Tibial artery (tissue), 4 donors: ENCODE measurements around the gene GOSR2.

Experiments
- DNase-seq, 2 donors: peaks; one replicate each; pipeline ENCODE4 v3.0.0-alpha.2; 2019
- H3K27ac ChIP-seq, 2 donors: fragments of 200-600 bp; sonication (generic) in 1 of 2; 1 replicate in 1 of 2; 2 replicates in 1 of 2; pipeline ENCODE4 v1.5.1; 2018 to 2019; ENCODE audit warnings: mild to moderate bottlenecking in 1 of 2
- H3K27me3 ChIP-seq, 2 donors: fragments of 200-600 bp; sonication (generic) in 1 of 2; one replicate each; pipeline versions ENCODE4 v1.5.1 to v1.6.0; 2016 to 2019
- H3K36me3 ChIP-seq, 3 donors: fragments of 200-600 bp; sonication (generic) in 2 of 3; one replicate each; pipeline ENCODE4 v1.5.1; 2016 to 2019; ENCODE audit warnings: mild to moderate bottlenecking in 2 of 3
- H3K4me1 ChIP-seq, 4 donors: fragments of 200-600 bp; sonication (generic) in 2 of 4; 1 replicate in 3 of 4; 2 replicates in 1 of 4; pipeline ENCODE4 v1.5.1; 2016 to 2019
- H3K4me3 ChIP-seq, 2 donors: fragments of 200-600 bp; sonication (generic) in 1 of 2; 1 replicate in 1 of 2; 2 replicates in 1 of 2; pipeline ENCODE4 v1.5.1; 2018 to 2019; ENCODE audit warnings: mild to moderate bottlenecking in 2 of 2
- H3K9me3 ChIP-seq, 3 donors: fragments of 200-600 bp; sonication (generic) in 1 of 3; one replicate each; pipeline ENCODE4 v1.5.1; 2016 to 2019
- intact Hi-C: fragments of 100-400 bp; cut with DNase I; formaldehyde crosslinking; loops from one replicate; pipeline ENCODE4 v1.15.0; 2023; ENCODE audit warnings: low total_unique reads
- TF ChIP-seq, protein P1 (sequence below), 2 experiments: fragments of 200-600 bp in 1 of 2; fragments of 450-650 bp in 1 of 2; IDR thresholded peaks; one replicate each; pipeline ENCODE4 v1.5.1; 2017 to 2019; ENCODE audit warnings: antibody characterized with exemption in 2 of 2, mild to moderate bottlenecking in 1 of 2, moderate library complexity in 1 of 2

GOSR2 gene

DNA sequence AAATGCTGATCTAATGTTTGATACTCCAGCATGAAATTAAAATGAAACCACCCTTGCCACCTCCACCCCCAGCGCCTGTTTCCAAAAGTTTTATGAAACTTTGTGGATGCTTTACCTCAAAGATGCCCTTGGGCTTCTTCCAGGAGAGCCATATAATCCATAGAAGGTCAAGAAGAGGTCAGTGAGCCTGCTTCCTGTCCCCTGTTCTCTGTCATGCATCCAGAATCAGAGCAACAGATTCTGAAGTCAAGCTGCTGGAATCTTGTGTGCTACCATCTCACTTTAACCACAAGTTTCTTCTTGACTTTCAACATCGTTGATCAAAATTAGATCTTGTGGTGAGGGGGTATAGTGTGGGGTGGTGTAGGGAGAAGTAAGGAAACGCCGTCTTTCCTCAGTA, 8.6 kb downstream of the GOSR2 start:
- Histone ChIP-seq H3K36me3 (peaks cover 58 to 75% (median 63%) of the 10 kb centered on the region in 3 donors), H3K9me3 (no peaks in the 10 kb centered on the region), H3K4me1 (peaks cover 0 to 19% (median 7%) of the 10 kb centered on the region in 4 donors), H3K27ac (no peak overlapping the region), H3K27me3 (no peaks in the 10 kb centered on the region), H3K4me3 (no peak overlapping the region)
- intact Hi-C loops = no loop called here
- DNase-seq = no peak
- TF ChIP-seq, protein P1, sequence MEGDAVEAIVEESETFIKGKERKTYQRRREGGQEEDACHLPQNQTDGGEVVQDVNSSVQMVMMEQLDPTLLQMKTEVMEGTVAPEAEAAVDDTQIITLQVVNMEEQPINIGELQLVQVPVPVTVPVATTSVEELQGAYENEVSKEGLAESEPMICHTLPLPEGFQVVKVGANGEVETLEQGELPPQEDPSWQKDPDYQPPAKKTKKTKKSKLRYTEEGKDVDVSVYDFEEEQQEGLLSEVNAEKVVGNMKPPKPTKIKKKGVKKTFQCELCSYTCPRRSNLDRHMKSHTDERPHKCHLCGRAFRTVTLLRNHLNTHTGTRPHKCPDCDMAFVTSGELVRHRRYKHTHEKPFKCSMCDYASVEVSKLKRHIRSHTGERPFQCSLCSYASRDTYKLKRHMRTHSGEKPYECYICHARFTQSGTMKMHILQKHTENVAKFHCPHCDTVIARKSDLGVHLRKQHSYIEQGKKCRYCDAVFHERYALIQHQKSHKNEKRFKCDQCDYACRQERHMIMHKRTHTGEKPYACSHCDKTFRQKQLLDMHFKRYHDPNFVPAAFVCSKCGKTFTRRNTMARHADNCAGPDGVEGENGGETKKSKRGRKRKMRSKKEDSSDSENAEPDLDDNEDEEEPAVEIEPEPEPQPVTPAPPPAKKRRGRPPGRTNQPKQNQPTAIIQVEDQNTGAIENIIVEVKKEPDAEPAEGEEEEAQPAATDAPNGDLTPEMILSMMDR (IDR thresholded peaks at IDR 0.05) = no peak

DNA sequence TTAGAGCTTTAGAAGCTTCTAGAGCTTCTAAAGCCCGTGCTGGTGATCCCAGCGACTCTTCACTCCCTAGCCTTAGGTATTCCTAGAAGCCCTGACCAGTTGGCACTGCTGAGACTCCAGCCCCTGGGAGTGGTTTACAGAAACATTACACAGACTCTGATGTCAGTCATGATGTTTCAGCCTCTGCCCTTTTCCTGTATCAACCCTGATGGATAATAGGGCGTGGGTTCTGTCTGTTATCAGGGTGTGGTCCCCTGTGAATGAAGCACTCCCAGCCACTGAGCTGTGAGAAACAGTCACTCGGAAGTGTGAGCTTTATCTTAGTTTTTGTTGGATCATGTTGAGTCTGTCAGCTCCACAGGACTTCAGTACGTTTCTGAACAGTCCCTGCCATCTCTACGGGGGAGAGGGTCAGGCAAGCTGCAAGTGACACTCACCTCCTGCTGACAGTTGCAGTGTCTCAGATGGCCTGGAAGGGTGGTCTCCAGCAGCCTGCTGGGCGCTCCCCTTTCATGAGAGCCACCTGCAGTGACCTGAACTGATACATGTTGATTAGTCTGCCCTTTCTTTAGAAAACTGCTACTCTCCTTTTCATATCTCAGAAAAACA, 12.8 kb downstream of the GOSR2 start:
- Histone ChIP-seq H3K9me3 (no peaks in the 10 kb centered on the region), H3K4me3 (no peak overlapping the region), H3K4me1 (no peaks in the 10 kb centered on the region), H3K27ac (no peak overlapping the region), H3K27me3 (no peaks in the 10 kb centered on the region), H3K36me3 (peaks cover 78 to 100% (median 97%) of the 10 kb centered on the region in 3 donors)
- DNase-seq = no peak
- TF ChIP-seq, protein P1 (IDR thresholded peaks at IDR 0.05) = no peak
- intact Hi-C loops = no loop called here

DNA sequence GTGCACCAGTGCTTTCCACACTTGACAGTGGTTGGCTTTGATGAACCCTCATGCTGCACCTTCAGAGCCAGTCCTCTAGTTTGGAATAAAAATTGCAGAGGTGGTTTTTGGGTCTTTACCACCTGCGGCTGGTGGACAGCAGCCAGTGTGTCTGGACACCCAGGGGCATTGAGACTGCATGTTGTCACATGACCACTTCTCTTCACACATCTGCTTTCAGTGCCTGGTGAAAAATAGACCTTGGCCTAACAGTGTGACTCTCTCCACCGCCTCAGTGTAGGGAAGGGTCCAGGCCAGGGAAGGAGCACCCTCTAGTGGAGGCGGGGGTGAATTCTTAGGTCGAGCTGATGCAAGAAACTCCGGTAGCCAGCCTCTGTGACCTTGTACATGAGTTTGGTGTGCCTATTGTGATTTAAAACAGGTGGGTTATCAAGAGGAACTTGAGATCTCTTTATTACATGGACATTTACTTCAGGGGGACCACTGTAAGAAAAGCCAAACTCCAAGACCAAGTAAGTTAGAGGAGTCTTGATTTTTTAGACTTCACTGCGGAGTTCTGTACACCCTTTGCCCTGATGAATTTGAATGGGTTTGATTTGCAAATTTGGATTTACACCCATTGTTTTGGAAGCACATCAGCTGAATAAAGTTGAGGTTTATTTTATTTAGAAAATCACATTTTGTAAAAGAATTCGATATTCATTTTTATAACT, 17.9 kb downstream of the GOSR2 start:
- Histone ChIP-seq H3K36me3 (peaks cover 30 to 51% (median 49%) of the 10 kb centered on the region in 3 donors), H3K4me1 (peaks cover 0 to 22% (median 17%) of the 10 kb centered on the region in 4 donors), H3K27me3 (peaks cover 0 to 2% of the 10 kb centered on the region in 2 donors), H3K27ac (no peak overlapping the region), H3K4me3 (no peak overlapping the region), H3K9me3 (no peaks in the 10 kb centered on the region)
- intact Hi-C loops = loop anchor here (5.0 kb wide), 1 partner anchor 56 kb away; no protein-coding TSS in a partner anchor
- TF ChIP-seq, protein P1 (IDR thresholded peaks at IDR 0.05) = peak; percentile 64 to 65
- peak; percentile 74 to 77 for DNase-seq

DNA sequence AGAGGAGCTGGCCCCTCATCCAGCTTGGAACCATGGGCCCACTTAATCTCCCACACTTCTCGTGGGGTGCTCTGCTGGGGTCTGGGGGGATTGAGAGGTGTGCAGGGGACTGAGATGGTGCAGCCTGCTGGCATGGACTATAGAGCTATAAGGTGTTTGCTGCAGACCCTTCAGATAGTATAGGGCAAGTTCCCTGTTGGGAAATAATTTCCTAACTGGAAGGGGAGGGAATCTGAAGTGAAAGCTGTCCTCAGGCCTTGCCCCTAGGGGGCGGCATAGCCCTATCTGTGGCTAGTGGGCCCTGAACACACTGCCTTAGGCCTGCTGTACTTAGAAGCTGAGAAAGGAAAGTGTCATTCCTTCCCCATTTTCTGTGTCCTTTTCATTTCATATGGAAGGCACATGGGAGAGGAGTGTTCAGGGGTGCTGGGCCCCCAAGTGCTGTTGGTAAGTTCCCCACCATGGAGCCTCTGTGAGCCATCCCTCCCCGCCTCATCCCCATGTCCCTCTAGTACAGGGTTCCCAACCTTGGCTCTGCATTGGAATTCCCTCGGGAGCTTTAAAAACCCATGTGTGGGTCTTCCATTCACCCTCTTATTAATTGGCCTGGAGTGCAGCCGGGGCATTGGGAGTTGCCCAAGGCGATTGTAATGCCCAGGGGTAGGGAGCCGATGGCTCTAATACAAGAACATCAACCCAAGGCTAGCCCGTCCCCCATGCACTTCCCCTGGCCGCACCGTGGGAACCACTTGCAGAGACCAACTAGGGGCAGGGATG, 19.7 kb downstream of the GOSR2 start:
- intact Hi-C loops = loop anchor here (5.0 kb wide), 1 partner anchor 55 kb away; no protein-coding TSS in a partner anchor
- peak; percentile 63 to 79 for DNase-seq
- H3K36me3 ChIP-seq = peaks cover 15 to 33% (median 33%) of the 10 kb centered on the region in 3 donors
- H3K27me3 ChIP-seq = peaks cover 0 to 2% of the 10 kb centered on the region in 2 donors
- TF ChIP-seq, protein P1 (IDR thresholded peaks at IDR 0.05) = peak; percentile 63 to 73
- peaks cover 0 to 22% (median 17%) of the 10 kb centered on the region in 4 donors for H3K4me1 ChIP-seq
- no peaks in the 10 kb centered on the region for H3K9me3 ChIP-seq
- H3K27ac ChIP-seq = no peak overlapping the region
- H3K4me3 ChIP-seq = no peak overlapping the region

DNA sequence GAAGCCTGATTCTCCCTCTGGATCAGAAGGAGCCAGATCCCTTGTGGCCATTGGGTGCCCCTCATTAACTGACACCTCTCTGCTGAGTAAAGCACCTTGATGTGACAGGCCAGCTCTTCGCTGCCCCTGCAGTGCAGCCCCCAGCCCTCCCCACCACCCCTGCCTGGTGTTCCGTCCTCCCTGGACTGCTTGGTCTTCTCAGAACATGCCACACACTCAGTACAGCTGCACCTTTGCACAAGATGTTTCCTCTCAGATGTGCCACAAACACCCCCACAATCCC, 20.2 kb downstream of the GOSR2 start:
- no peaks in the 10 kb centered on the region for H3K9me3 ChIP-seq
- DNase-seq = no peak
- TF ChIP-seq, protein P1 (IDR thresholded peaks at IDR 0.05) = no peak
- H3K4me3 ChIP-seq = no peak overlapping the region
- no peak overlapping the region for H3K27ac ChIP-seq
- H3K36me3 ChIP-seq = peaks cover 10 to 28% (median 28%) of the 10 kb centered on the region in 3 donors
- intact Hi-C loops = loop anchor here (5.0 kb wide), 1 partner anchor 54 kb away; no protein-coding TSS in a partner anchor
- peaks cover 0 to 22% (median 17%) of the 10 kb centered on the region in 4 donors for H3K4me1 ChIP-seq
- peaks cover 0 to 2% of the 10 kb centered on the region in 2 donors for H3K27me3 ChIP-seq
